K562 (cell line): ENCODE results near the gene UCP3. TPM values are rescaled to one million over a fixed set of nuclear protein-coding genes. Genes with fewer than 3 reads are reported as not detected.

Experiments used
- ATAC-seq: fragments of 200-7000 bp; cut with Tn5 transposase; 3 replicates; pipeline ENCODE4 v1.9.1; 2020; ENCODE audit warnings: moderate library complexity
- BruUV-seq: library from RNA; stranded (reverse); fragments of 400-500 nt; replicated peaks from 2 replicates; lab custom pipeline; 2021; lab: Mats Ljungman, UMichigan
- CTCF ChIA-PET: fragments of 300-600 bp; formaldehyde crosslinking; extraction: SDS; loops from one replicate; lab custom pipeline; 2021; ENCODE audit warnings: low intra/inter-chr PET ratio; lab: Yijun Ruan, JAX
- POLR2A ChIA-PET: fragments of 300-600, 350-650 bp; sonication (Branson Sonifier 250); formaldehyde crosslinking; extraction: SDS; loops from one replicate; lab custom pipeline; 2021; ENCODE audit warnings: antibody characterized with exemption, inconsistent platforms; lab: Yijun Ruan, JAX
- DNase-seq, 4 experiments: peaks; one replicate each; pipeline versions ENCODE4 v3.0.0 to v3.0.0-alpha.2; 2011 to 2018; ENCODE audit warnings: low spot score in 3 of 4, mixed read lengths in 3 of 4; ENCODE audit errors: extremely low read depth in 1 of 4
- FAIRE-seq: peaks from 2 replicates; lab custom pipeline; 2011; peaks lifted over from hg19 to GRCh38; lab: Jason Lieb, UNC
- H2AFZ ChIP-seq: 2 replicates; pipeline ENCODE4 v1.6.0; 2011; ENCODE audit warnings: low read depth, low read length, control low read depth, inconsistent platforms
- H3K27ac ChIP-seq: fragments of 200-600 bp; 3 replicates; pipeline ENCODE4 v1.8.0; 2011; ENCODE audit warnings: low read depth, mild to moderate bottlenecking, control low read depth, inconsistent platforms, low read length, moderate library complexity, mixed read lengths; ENCODE audit errors: extremely low read depth
- H3K27me3 ChIP-seq, 2 experiments: fragments of 300-600 bp in 1 of 2; 2 replicates in 1 of 2; 3 replicates in 1 of 2; pipeline versions ENCODE4 v1.6.0 to v1.8.0; 2011; ENCODE audit warnings: inconsistent platforms in 2 of 2, low read length in 2 of 2, mild to moderate bottlenecking in 1 of 2, mixed read lengths in 1 of 2, moderate library complexity in 1 of 2; ENCODE audit not compliant: control insufficient read depth in 2 of 2, insufficient read depth in 2 of 2
- H3K36me3 ChIP-seq: fragments of 300-600 bp; 3 replicates; pipeline ENCODE4 v1.8.0; 2011; ENCODE audit warnings: mild to moderate bottlenecking, low read length, inconsistent platforms; ENCODE audit not compliant: control insufficient read depth, insufficient read depth
- H3K4me1 ChIP-seq, 2 experiments: fragments of 200-600 bp in 1 of 2; replicated peaks in 1 of 2; 2 replicates in 1 of 2; 3 replicates in 1 of 2; pipeline versions ENCODE4 v1.5.1 to v1.8.0; 2011; ENCODE audit warnings: inconsistent platforms in 2 of 2, low read length in 2 of 2, mild to moderate bottlenecking in 1 of 2, mixed read lengths in 1 of 2, moderate library complexity in 1 of 2; ENCODE audit not compliant: control insufficient read depth in 2 of 2, insufficient read depth in 2 of 2
- H3K4me2 ChIP-seq: 2 replicates; pipeline ENCODE4 v1.6.1; 2011; ENCODE audit warnings: low read length, control low read depth, inconsistent platforms, mixed read lengths; ENCODE audit not compliant: insufficient read depth
- H3K4me3 ChIP-seq: fragments of 200-600 bp; sonication (generic), shearing (Covaris generic); 2 replicates; pipeline ENCODE4 v1.5.1; 2016; ENCODE audit warnings: control low read depth, inconsistent platforms
- H3K79me2 ChIP-seq: fragments of 200-600 bp; 3 replicates; pipeline ENCODE4 v1.8.0; 2011; ENCODE audit warnings: low read length, inconsistent platforms; ENCODE audit not compliant: control insufficient read depth, insufficient read depth
- H3K9ac ChIP-seq, 2 experiments: 2 replicates each; pipeline versions ENCODE4 v1.6.0 to v1.6.1; 2011; ENCODE audit warnings: low read depth in 2 of 2, low read length in 2 of 2, control low read depth in 1 of 2, inconsistent platforms in 1 of 2, mild to moderate bottlenecking in 1 of 2, mixed read lengths in 1 of 2; ENCODE audit not compliant: insufficient read depth in 1 of 2
- H3K9me1 ChIP-seq: one replicate; pipeline ENCODE4 v1.6.0; 2011; ENCODE audit warnings: inconsistent platforms, mild to moderate bottlenecking, low read length, moderate library complexity; ENCODE audit not compliant: control insufficient read depth, insufficient read depth
- H3K9me3 ChIP-seq: replicated peaks from 2 replicates; pipeline ENCODE4 v1.5.1; 2011; ENCODE audit warnings: low read depth, low read length, inconsistent platforms; ENCODE audit not compliant: control insufficient read depth, insufficient read depth
- H4K20me1 ChIP-seq: replicated peaks from 2 replicates; pipeline ENCODE4 v1.6.1; 2011; ENCODE audit warnings: low read length, inconsistent platforms, mixed read lengths; ENCODE audit not compliant: control insufficient read depth, insufficient read depth
- CCAR2 ChIP-seq: fragments of 200-400 bp; formaldehyde crosslinking; IDR thresholded peaks from 2 replicates; pipeline ENCODE4 v1.6.1; 2017; ENCODE audit warnings: mild to moderate bottlenecking, low read depth, low read length
- CREBBP ChIP-seq: IDR thresholded peaks from one replicate; pipeline ENCODE4 v1.6.1; 2012; ENCODE audit warnings: low read depth, mild to moderate bottlenecking, control low read depth, inconsistent platforms, low read length
- CXXC5 ChIP-seq: fragments of 250-450 bp; sonication (Bioruptor Pico); IDR thresholded peaks from 2 replicates; pipeline ENCODE4 v1.8.0; 2022; ENCODE audit warnings: inconsistent platforms, mild to moderate bottlenecking, moderate library complexity
- DEAF1 ChIP-seq: fragments of 450-650 bp; formaldehyde crosslinking; IDR thresholded peaks from 2 replicates; pipeline ENCODE4 v1.4.0; 2020; ENCODE audit warnings: mild to moderate bottlenecking, moderate library complexity
- HMGN3 ChIP-seq: IDR thresholded peaks from 2 replicates; pipeline ENCODE4 v1.6.1; 2011; ENCODE audit warnings: borderline replicate concordance, low read depth, mild to moderate bottlenecking, mixed read lengths, low read length; ENCODE audit not compliant: insufficient read length; ENCODE audit errors: extremely low read depth
- MAFG ChIP-seq: fragments of 450-650 bp; conservative IDR thresholded peaks from 2 replicates; pipeline ENCODE4 v1.6.1; 2016; ENCODE audit warnings: missing genetic modification characterization, missing compliant biosample characterization
- NFYB ChIP-seq: IDR thresholded peaks from 2 replicates; pipeline ENCODE4 v1.6.1; 2011; ENCODE audit warnings: mild to moderate bottlenecking, moderate library complexity; ENCODE audit not compliant: insufficient read length; ENCODE audit errors: extremely low read depth
- PBX2 ChIP-seq, 2 experiments: IDR thresholded peaks in 1 of 2; conservative IDR thresholded peaks in 1 of 2; 2 replicates each; pipeline ENCODE4 v1.6.1; 2016; ENCODE audit warnings: low read depth in 2 of 2, mild to moderate bottlenecking in 1 of 2, missing compliant biosample characterization in 1 of 2, missing genetic modification characterization in 1 of 2, moderate library complexity in 1 of 2
- ZBTB33 ChIP-seq: sonication (generic); formaldehyde crosslinking; IDR thresholded peaks from 2 replicates; pipeline ENCODE4 v1.8.1; 2023; ENCODE audit warnings: mild to moderate bottlenecking, missing genetic modification reagents
- ZNF639 ChIP-seq, 2 experiments: fragments of 200-800 bp in 1 of 2; sonication (Bioruptor generic) in 1 of 2; sonication (generic) in 1 of 2; formaldehyde crosslinking in 1 of 2; IDR thresholded peaks in 1 of 2; conservative IDR thresholded peaks in 1 of 2; 2 replicates each; pipeline versions ENCODE4 v1.5.0 to v1.6.1; 2016 to 2020; ENCODE audit warnings: missing compliant biosample characterization in 1 of 2, missing genetic modification characterization in 1 of 2, missing genetic modification reagents in 1 of 2
- WGBS: fragments of 100-300 bp; shearing (Covaris generic); methylation state at CpG from one replicate; pipeline ENCODE4 v1.1.6; 2016; ENCODE audit warnings: low coverage, mixed read lengths; ENCODE audit not compliant: insufficient coverage; ENCODE audit errors: missing lambda C conversion rate; 5-methylcytosine and 5-hydroxymethylcytosine counted together
- in situ Hi-C: fragments of 300-500 bp; cut with MboI; formaldehyde crosslinking; loops from 4 replicates; pipeline ENCODE4 v1.15.0; 2018; ENCODE audit warnings: inconsistent platforms, mixed read lengths
- intact Hi-C: fragments of 100-400 bp; cut with micrococcal nuclease; formaldehyde crosslinking; loops from 2 replicates; pipeline ENCODE4 v1.14.2; 2022
- polyA plus RNA-seq, 8 experiments: library from polyadenylated mRNA; depleted of rRNA in 4 of 8; stranded (reverse) in 5 of 8; unstranded in 3 of 8; fragments of >200 nt; fragmentation: Nextera tagmentation in 2 of 8; fragmentation: Illumina TruSeq in 1 of 8; extraction: Ambion mirVana in 2 of 8; extraction: Trizol in 1 of 8; gene quantifications; 2 replicates each; pipeline versions ENCODE4 v1.2.1 to v1.2.3, GENCODE V29; 2011 to 2014; ENCODE audit warnings: inconsistent platforms in 1 of 8, missing spikeins in 1 of 8
- total RNA-seq, 7 experiments: library from RNA; depleted of rRNA in 6 of 7; stranded (reverse); fragments of >200 nt in 6 of 7; fragmentation: Illumina TruSeq in 2 of 7; extraction: Trizol in 2 of 7; gene quantifications; 2 replicates each; pipeline versions ENCODE4 v1.2.1 to v1.2.3, GENCODE V29; 2011 to 2021; ENCODE audit warnings: low replicate concordance in 1 of 7

Gene UCP3
- total and polyA plus RNA-seq, 9 of the 15 experiments (the other 6 are each of a cell fraction or from before 2014, with no cell fraction given): 0.05 to 0.65 (median 0.25) TPM; not detected in 2

GRCh38 chr11:73990730-73991129, 18.2 kb downstream of the UCP3 start (continued):
- TF ChIP-seq ZNF639 (CRISPR knock-in tag; conservative IDR thresholded peaks at IDR 0.05 in 1 of 2, IDR thresholded peaks at IDR 0.05 in 1 of 2): no peak
- no peak for TF ChIP-seq CCAR2
- no peak for TF ChIP-seq NFYB
- TF ChIP-seq, all 486 proteins: peak for 0

- in situ Hi-C loops: loop anchor here (5.0 kb wide), 1 partner anchor 98 kb away; no protein-coding TSS in a partner anchor
- peak in 2 of 4 experiments; percentile 47 to 67 for DNase-seq
- WGBS: 20% methylated on average over 6 of the region's 6 CpGs
- peak; percentile 60 for FAIRE-seq
- peaks cover 8 to 10% of the 10 kb centered on the region in 2 experiments; a peak in 4 of 5 replicates for H3K4me1 ChIP-seq
- no peak overlapping the region for H3K9ac ChIP-seq
- peak; percentile 68 for ATAC-seq
- ChIA-PET POLR2A (no interaction called here), CTCF (interaction anchor here (2.1 kb wide), 1 partner anchor 102 kb away, joined by 13 read pairs; no protein-coding TSS in a partner anchor)
- no peaks in the 10 kb centered on the region for H4K20me1 ChIP-seq
- H3K4me3 ChIP-seq: no peak overlapping the region
- H3K27me3 ChIP-seq: no peaks in the 10 kb centered on the region
- no peaks in the 10 kb centered on the region for H3K9me3 ChIP-seq
- no peaks in the 10 kb centered on the region for H3K36me3 ChIP-seq
- H3K4me2 ChIP-seq: peak overlapping the region; percentile 14; the same call in 1 of the 2 replicates
- peak overlapping the region; percentile 10; the same call in 1 of the 3 replicates for H3K27ac ChIP-seq
- no peaks in the 10 kb centered on the region for H3K9me1 ChIP-seq
- BruUV-seq: no TSS peak
- H3K79me2 ChIP-seq: no peaks in the 10 kb centered on the region; the same call in 2 of the 3 replicates
- H2AFZ ChIP-seq: peak overlapping the region; percentile 77
- intact Hi-C loops: loop anchor here (1.0 kb wide), 1 partner anchor 101 kb away; no protein-coding TSS in a partner anchor
- TF ChIP-seq MAFG (tag) (0 out of 2 replicates have a peak, but pooled peaks have one; percentile 6), CREBBP (no peak), PBX2 (CRISPR knock-in tag; IDR thresholded peaks at IDR 0.05; ENCODE audit: low read depth) (no peak), PBX2 (tag; conservative IDR thresholded peaks at IDR 0.05; ENCODE audit: low read depth) (peak; percentile 71), HMGN3 (no peak), ZBTB33 (CRISPR knock-in tag) (0 out of 2 replicates have a peak, but pooled peaks have one; percentile 8), CXXC5 (CRISPR knock-in tag) (0 out of 2 replicates have a peak, but pooled peaks have one; percentile 22), DEAF1 (CRISPR knock-in tag) (peak; percentile 65; the same call in 1 of the 2 replicates)
Observed at GRCh38 chr11:73989156-73989555, 19.7 kb downstream of the UCP3 start.
